ENCODE results near the gene WDR62.

The WDR62 gene

GRCh38 chr19:36101550-36102327, 47.0 kb downstream of the WDR62 start:
- Histone ChIP-seq H3K27ac (ENCODE audit: low read depth, low read length) (no peak overlapping the region), H3K4me1 (ENCODE audit: control insufficient read depth, insufficient read depth, low read length) (no peaks in the 10 kb centered on the region), H3K9me3 (ENCODE audit: control insufficient read depth, insufficient read depth, low read depth, low read length) (no peaks in the 10 kb centered on the region), H3K36me3 (ENCODE audit: control insufficient read depth, insufficient read depth, low read length) (peaks cover 92% of the 10 kb centered on the region), H3K27me3 (ENCODE audit: control insufficient read depth, insufficient read depth, low read length) (no peaks in the 10 kb centered on the region), H3K9ac (ENCODE audit: low read length) (no peak overlapping the region), H3K4me3 (ENCODE audit: low read depth, low read length) (no peak overlapping the region)

DNA sequence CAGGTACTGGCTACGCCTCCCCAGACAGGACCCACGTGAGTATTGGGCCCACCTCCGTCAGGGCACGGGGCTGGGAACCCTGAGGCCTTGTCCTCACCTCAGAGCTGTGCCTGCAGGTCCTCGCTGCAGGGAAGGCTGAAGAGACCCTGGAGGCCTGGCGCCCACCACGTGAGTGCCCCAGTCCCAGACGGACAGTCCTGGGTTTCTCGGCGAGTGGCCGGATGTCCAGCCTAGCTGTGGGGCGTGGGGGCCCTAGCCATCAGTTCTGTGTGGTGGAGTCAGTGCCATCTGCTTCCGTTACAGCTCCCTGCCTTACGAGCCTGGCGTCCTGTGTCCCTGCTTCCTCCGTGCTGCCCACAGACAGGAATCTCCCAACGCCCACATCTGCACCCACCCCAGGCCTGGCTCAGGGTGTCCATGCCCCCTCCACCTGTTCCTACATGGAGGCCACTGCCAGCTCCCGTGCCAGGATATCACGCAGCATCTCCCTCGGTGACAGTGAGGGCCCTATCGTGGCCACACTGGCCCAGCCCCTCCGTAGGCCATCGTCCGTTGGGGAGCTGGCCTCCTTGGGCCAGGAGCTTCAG, 48.4 kb downstream of the WDR62 start:
- no peaks in the 10 kb centered on the region for H3K4me1 ChIP-seq (ENCODE audit: control insufficient read depth, insufficient read depth, low read length)
- no peaks in the 10 kb centered on the region for H3K27me3 ChIP-seq (ENCODE audit: control insufficient read depth, insufficient read depth, low read length)
- H3K9ac ChIP-seq (ENCODE audit: low read length), result no peak overlapping the region
- H3K27ac ChIP-seq (ENCODE audit: low read depth, low read length), result no peak overlapping the region
- H3K9me3 ChIP-seq (ENCODE audit: control insufficient read depth, insufficient read depth, low read depth, low read length), result no peaks in the 10 kb centered on the region
- peaks cover 85% of the 10 kb centered on the region for H3K36me3 ChIP-seq (ENCODE audit: control insufficient read depth, insufficient read depth, low read length)
- H3K4me3 ChIP-seq (ENCODE audit: low read depth, low read length), result no peak overlapping the region

GRCh38 chr19:36103842-36104552, 49.3 kb downstream of the WDR62 start:
- Histone ChIP-seq H3K4me1 (ENCODE audit: control insufficient read depth, insufficient read depth, low read length) (no peaks in the 10 kb centered on the region), H3K36me3 (ENCODE audit: control insufficient read depth, insufficient read depth, low read length) (peaks cover 77% of the 10 kb centered on the region)

GRCh38 chr19:36106441-36106840, 51.7 kb downstream of the WDR62 start:
- Histone ChIP-seq H3K36me3 (ENCODE audit: control insufficient read depth, insufficient read depth, low read length) (peaks cover 53% of the 10 kb centered on the region), H3K27ac (ENCODE audit: low read depth, low read length) (no peak overlapping the region), H3K9me3 (ENCODE audit: control insufficient read depth, insufficient read depth, low read depth, low read length) (no peaks in the 10 kb centered on the region), H3K4me3 (ENCODE audit: low read depth, low read length) (no peak overlapping the region), H3K4me1 (ENCODE audit: control insufficient read depth, insufficient read depth, low read length) (peaks cover 11% of the 10 kb centered on the region), H3K27me3 (ENCODE audit: control insufficient read depth, insufficient read depth, low read length) (no peaks in the 10 kb centered on the region), H3K9ac (ENCODE audit: low read length) (no peak overlapping the region)

More at GRCh38 chr19:36103842-36104552, 49.3 kb downstream of the WDR62 start:
- no peak overlapping the region for H3K4me3 ChIP-seq (ENCODE audit: low read depth, low read length)
- H3K27me3 ChIP-seq (ENCODE audit: control insufficient read depth, insufficient read depth, low read length), result no peaks in the 10 kb centered on the region
- H3K9ac ChIP-seq (ENCODE audit: low read length), result no peak overlapping the region
- H3K27ac ChIP-seq (ENCODE audit: low read depth, low read length), result no peak overlapping the region
- no peaks in the 10 kb centered on the region for H3K9me3 ChIP-seq (ENCODE audit: control insufficient read depth, insufficient read depth, low read depth, low read length)

GRCh38 chr19:36106991-36107390, 52.3 kb downstream of the WDR62 start:
- Histone ChIP-seq H3K36me3 (ENCODE audit: control insufficient read depth, insufficient read depth, low read length) (peaks cover 50% of the 10 kb centered on the region), H3K27ac (ENCODE audit: low read depth, low read length) (no peak overlapping the region), H3K4me1 (ENCODE audit: control insufficient read depth, insufficient read depth, low read length) (peaks cover 13% of the 10 kb centered on the region), H3K9ac (ENCODE audit: low read length) (no peak overlapping the region), H3K4me3 (ENCODE audit: low read depth, low read length) (no peak overlapping the region), H3K9me3 (ENCODE audit: control insufficient read depth, insufficient read depth, low read depth, low read length) (no peaks in the 10 kb centered on the region), H3K27me3 (ENCODE audit: control insufficient read depth, insufficient read depth, low read length) (no peaks in the 10 kb centered on the region)

DNA sequence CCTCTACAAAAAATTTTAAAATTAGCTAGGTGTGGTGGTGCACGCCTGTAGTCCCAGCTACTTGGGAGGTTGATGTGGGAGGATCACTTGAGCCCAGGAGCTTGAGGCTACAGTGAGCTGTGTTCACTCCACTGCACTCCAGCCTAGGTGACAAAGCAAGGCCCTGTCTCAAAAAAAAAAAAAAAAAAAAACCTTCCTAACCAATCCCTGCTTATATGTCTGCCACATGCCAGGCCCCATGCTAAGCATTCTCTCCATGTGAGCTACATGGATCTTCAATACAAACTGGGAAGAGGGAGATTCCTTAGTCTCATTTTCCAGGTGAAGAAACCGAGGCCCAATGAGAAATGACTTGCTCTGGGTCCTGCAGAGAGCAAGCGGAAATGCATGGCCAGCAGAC, 54.0 kb downstream of the WDR62 start:
- no peak overlapping the region for H3K27ac ChIP-seq (ENCODE audit: low read depth, low read length)
- H3K4me3 ChIP-seq (ENCODE audit: low read depth, low read length), result no peak overlapping the region
- no peaks in the 10 kb centered on the region for H3K27me3 ChIP-seq (ENCODE audit: control insufficient read depth, insufficient read depth, low read length)
- H3K9ac ChIP-seq (ENCODE audit: low read length), result no peak overlapping the region
- H3K9me3 ChIP-seq (ENCODE audit: control insufficient read depth, insufficient read depth, low read depth, low read length), result no peaks in the 10 kb centered on the region
- H3K36me3 ChIP-seq (ENCODE audit: control insufficient read depth, insufficient read depth, low read length), result peaks cover 47% of the 10 kb centered on the region
- H3K4me1 ChIP-seq (ENCODE audit: control insufficient read depth, insufficient read depth, low read length), result peaks cover 18% of the 10 kb centered on the region

DNA sequence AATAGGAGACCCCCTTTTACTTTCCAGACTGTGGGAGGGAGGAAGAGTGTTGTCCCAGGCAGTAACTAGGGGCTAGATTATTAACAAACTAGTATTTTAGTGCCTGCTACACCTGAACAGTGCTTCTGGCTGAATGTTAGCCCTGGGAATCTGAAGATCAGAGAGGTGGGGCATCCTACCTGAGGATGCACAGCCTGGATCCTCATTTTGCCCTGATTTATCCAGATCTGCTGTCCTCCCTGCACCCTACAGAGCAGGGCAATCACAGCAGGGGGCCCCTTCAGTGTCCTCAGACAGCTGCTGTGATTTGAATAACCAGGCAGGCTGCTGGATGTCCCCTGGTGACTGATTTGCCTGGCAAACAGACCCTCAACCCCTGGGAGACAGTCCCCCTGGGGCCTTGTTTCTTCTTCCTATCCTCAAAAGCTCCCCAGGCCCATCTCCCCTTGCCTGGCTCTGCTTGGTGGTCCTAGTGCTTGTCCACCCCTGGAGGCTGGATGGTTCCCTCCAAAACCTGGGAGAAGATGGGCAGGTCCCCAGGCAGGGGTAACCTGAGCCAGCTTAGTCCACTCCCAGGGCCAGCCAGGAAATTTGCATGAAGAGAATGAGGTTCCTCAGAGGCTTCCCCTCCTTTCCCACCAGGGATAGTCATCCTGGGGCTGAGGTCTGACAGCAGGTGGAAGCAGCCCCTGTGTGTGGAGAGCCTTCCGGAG, 55.9 kb downstream of the WDR62 start, which contains the start of gene OVOL3:
Gene OVOL3 (plus strand): TSS at position 657 of the 713 bp plus-strand sequence. CDS start 60 bp downstream, outside the sequence.
- Histone ChIP-seq H3K36me3 (ENCODE audit: control insufficient read depth, insufficient read depth, low read length) (peaks cover 28% of the 10 kb centered on the region), H3K4me1 (ENCODE audit: control insufficient read depth, insufficient read depth, low read length) (peaks cover 18% of the 10 kb centered on the region), H3K9me3 (ENCODE audit: control insufficient read depth, insufficient read depth, low read depth, low read length) (no peaks in the 10 kb centered on the region), H3K27ac (ENCODE audit: low read depth, low read length) (no peak within 1 kb of the TSS), H3K9ac (ENCODE audit: low read length) (no peak within 1 kb of the TSS), H3K4me3 (ENCODE audit: low read depth, low read length) (no peak within 1 kb of the TSS), H3K27me3 (ENCODE audit: control insufficient read depth, insufficient read depth, low read length) (no peaks in the 10 kb centered on the region)

DNA sequence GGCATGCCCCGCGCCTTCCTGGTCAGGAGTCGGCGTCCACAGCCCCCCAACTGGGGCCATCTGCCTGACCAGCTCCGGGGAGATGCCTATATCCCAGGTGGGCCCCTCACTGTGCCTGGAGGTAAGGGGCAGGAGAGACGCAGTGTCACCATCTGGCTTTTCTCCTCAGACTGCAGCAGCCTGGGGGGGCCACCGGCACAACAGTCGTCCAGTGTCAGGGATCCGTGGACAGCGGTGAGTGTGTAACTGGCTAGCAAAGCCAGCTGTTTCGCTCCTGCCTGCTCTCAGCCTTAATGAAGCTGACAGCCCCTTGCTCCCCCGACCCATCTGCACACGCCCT, 56.5 kb downstream of the WDR62 start:
- Histone ChIP-seq H3K4me1 (ENCODE audit: control insufficient read depth, insufficient read depth, low read length) (peaks cover 21% of the 10 kb centered on the region), H3K27me3 (ENCODE audit: control insufficient read depth, insufficient read depth, low read length) (no peaks in the 10 kb centered on the region), H3K9ac (ENCODE audit: low read length) (no peak overlapping the region), H3K36me3 (ENCODE audit: control insufficient read depth, insufficient read depth, low read length) (peaks cover 26% of the 10 kb centered on the region), H3K9me3 (ENCODE audit: control insufficient read depth, insufficient read depth, low read depth, low read length) (no peaks in the 10 kb centered on the region), H3K27ac (ENCODE audit: low read depth, low read length) (no peak overlapping the region), H3K4me3 (ENCODE audit: low read depth, low read length) (no peak overlapping the region)

GRCh38 chr19:36112678-36113077, 58.0 kb downstream of the WDR62 start:
- H3K27me3 ChIP-seq (ENCODE audit: control insufficient read depth, insufficient read depth, low read length), result no peaks in the 10 kb centered on the region
- no peak overlapping the region for H3K9ac ChIP-seq (ENCODE audit: low read length)
- peaks cover 23% of the 10 kb centered on the region for H3K4me1 ChIP-seq (ENCODE audit: control insufficient read depth, insufficient read depth, low read length)
- H3K4me3 ChIP-seq (ENCODE audit: low read depth, low read length), result no peak overlapping the region
- peaks cover 24% of the 10 kb centered on the region for H3K36me3 ChIP-seq (ENCODE audit: control insufficient read depth, insufficient read depth, low read length)
- H3K9me3 ChIP-seq (ENCODE audit: control insufficient read depth, insufficient read depth, low read depth, low read length), result no peaks in the 10 kb centered on the region
- no peak overlapping the region for H3K27ac ChIP-seq (ENCODE audit: low read depth, low read length)

GRCh38 chr19:36113425-36113824, 58.7 kb downstream of the WDR62 start:
- Histone ChIP-seq H3K27ac (ENCODE audit: low read depth, low read length) (no peak overlapping the region), H3K4me1 (ENCODE audit: control insufficient read depth, insufficient read depth, low read length) (peaks cover 23% of the 10 kb centered on the region), H3K27me3 (ENCODE audit: control insufficient read depth, insufficient read depth, low read length) (no peaks in the 10 kb centered on the region), H3K9ac (ENCODE audit: low read length) (no peak overlapping the region), H3K9me3 (ENCODE audit: control insufficient read depth, insufficient read depth, low read depth, low read length) (no peaks in the 10 kb centered on the region), H3K36me3 (ENCODE audit: control insufficient read depth, insufficient read depth, low read length) (peaks cover 29% of the 10 kb centered on the region), H3K4me3 (ENCODE audit: low read depth, low read length) (peak overlapping the region; percentile 88)
